Nucleus accumbens (tissue), 56 donors: ENCODE measurements around the gene SESTD1.

Experiments
- DNase-seq, 56 donors: peaks; one replicate each; lab custom pipeline; 2025; lab: John Stamatoyannopoulos, UW

SESTD1 gene

GRCh38 chr2:179195141-179195540 is 69.5 kb downstream of the SESTD1 start:
- DNase-seq, result no peak

GRCh38 chr2:179193759-179194394 is 70.8 kb downstream of the SESTD1 start:
- no peak for DNase-seq

GRCh38 chr2:179191110-179191509 is 73.5 kb downstream of the SESTD1 start:
- no peak for DNase-seq

- DNase-seq, result no peak
Measured at GRCh38 chr2:179186126-179186525, 78.5 kb downstream of the SESTD1 start.

- no peak for DNase-seq
Measured at GRCh38 chr2:179184610-179185009, 80.0 kb downstream of the SESTD1 start.

- no peak for DNase-seq
Measured at GRCh38 chr2:179181002-179181401, 83.6 kb downstream of the SESTD1 start.

- no peak for DNase-seq
Measured at GRCh38 chr2:179180242-179180641, 84.4 kb downstream of the SESTD1 start.

GRCh38 chr2:179179719-179180118 is 84.9 kb downstream of the SESTD1 start:
- DNase-seq, result no peak

- no peak for DNase-seq
Measured at GRCh38 chr2:179177694-179178093, 86.9 kb downstream of the SESTD1 start.

GRCh38 chr2:179174240-179174639 is 90.4 kb downstream of the SESTD1 start:
- no peak for DNase-seq

- no peak for DNase-seq
Measured at GRCh38 chr2:179172894-179173293, 91.7 kb downstream of the SESTD1 start.

GRCh38 chr2:179171371-179171770 is 93.3 kb downstream of the SESTD1 start:
- DNase-seq, result no peak

- DNase-seq, result no peak
Measured at GRCh38 chr2:179170901-179171300, 93.7 kb downstream of the SESTD1 start.

- no peak for DNase-seq
Measured at GRCh38 chr2:179165356-179166000, 99.2 kb downstream of the SESTD1 start.

GRCh38 chr2:179141206-179141605 is 123.4 kb downstream of the SESTD1 start:
- no peak for DNase-seq

- no peak for DNase-seq
Measured at GRCh38 chr2:179140571-179140970, 124.1 kb downstream of the SESTD1 start.

GRCh38 chr2:179139506-179139905 is 125.1 kb downstream of the SESTD1 start:
- DNase-seq, result no peak

GRCh38 chr2:179137200-179137759 is 127.4 kb downstream of the SESTD1 start:
- no peak for DNase-seq

GRCh38 chr2:179133016-179133415 is 131.6 kb downstream of the SESTD1 start:
- DNase-seq, result no peak

GRCh38 chr2:179132076-179132475 is 132.6 kb downstream of the SESTD1 start:
- DNase-seq, result no peak

GRCh38 chr2:179130560-179130959 is 134.1 kb downstream of the SESTD1 start:
- no peak for DNase-seq

GRCh38 chr2:179129574-179130238 is 134.9 kb downstream of the SESTD1 start:
- DNase-seq, result peak in 1 of 56 donors; percentile 8
